Lung (tissue), 10 donors: ENCODE measurements around the gene CXorf49. TPM values are rescaled to one million over a fixed set of nuclear protein-coding genes. Genes with fewer than 3 reads are reported as not detected.
"Not testable (repeated sequence)": the region's sequence is repeated elsewhere in the genome, so short reads cannot be mapped to it uniquely, and the experiment has no call there.

Experiments
- ATAC-seq: fragments of 200-7000 bp; cut with Tn5 transposase; one replicate; pipeline ENCODE4 v1.9.1; 2020; ENCODE audit warnings: moderate number of reproducible peaks; ENCODE audit not compliant: insufficient read depth, low FRiP score
- DNase-seq, 3 donors: peaks; one replicate each; pipeline ENCODE4 v3.0.0-alpha.2; 2013 to 2017
- H3K27ac ChIP-seq, 2 donors: one replicate each; pipeline ENCODE4 v1.5.1; 2013; ENCODE audit warnings: mild to moderate bottlenecking in 2 of 2, moderate library complexity in 2 of 2, control low read depth in 1 of 2, inconsistent platforms in 1 of 2, low read depth in 1 of 2, low read length in 1 of 2
- H3K27me3 ChIP-seq, 3 donors: one replicate each; pipeline ENCODE4 v1.5.1; 2013; ENCODE audit warnings: low read length in 2 of 3; ENCODE audit not compliant: control insufficient read depth in 3 of 3, insufficient read depth in 3 of 3
- H3K36me3 ChIP-seq, 4 donors: one replicate each; pipeline ENCODE4 v1.5.1; 2013; ENCODE audit warnings: low read length in 4 of 4, mild to moderate bottlenecking in 1 of 4, moderate library complexity in 1 of 4; ENCODE audit not compliant: control insufficient read depth in 4 of 4, insufficient read depth in 4 of 4
- H3K4me1 ChIP-seq, 5 donors: one replicate each; pipeline ENCODE4 v1.5.1; 2013; ENCODE audit warnings: low read length in 5 of 5, mild to moderate bottlenecking in 2 of 5, moderate library complexity in 1 of 5; ENCODE audit not compliant: control insufficient read depth in 5 of 5, insufficient read depth in 5 of 5
- H3K4me3 ChIP-seq: one replicate; pipeline ENCODE4 v1.5.1; 2013; ENCODE audit warnings: mild to moderate bottlenecking, control low read depth, moderate library complexity
- H3K9ac ChIP-seq, 2 donors: one replicate each; pipeline ENCODE4 v1.5.1; 2013; ENCODE audit warnings: low read length in 2 of 2, control low read depth in 1 of 2; ENCODE audit not compliant: insufficient read depth in 1 of 2
- H3K9me3 ChIP-seq, 4 donors: one replicate each; pipeline ENCODE4 v1.5.1; 2013; ENCODE audit warnings: low read length in 3 of 4, mild to moderate bottlenecking in 1 of 4, moderate library complexity in 1 of 4; ENCODE audit not compliant: control insufficient read depth in 4 of 4, insufficient read depth in 3 of 4
- WGBS, 2 donors: extraction: QIAGEN DNeasy Blood & Tissue Kit; methylation state at CpG; one replicate each; pipeline ENCODE4 v1.1.7; 2013; 5-methylcytosine and 5-hydroxymethylcytosine counted together
- polyA plus RNA-seq, 2 donors: library from polyadenylated mRNA; stranded (reverse); fragments of 200-250 nt; gene quantifications; one replicate each; pipeline ENCODE4 v1.2.1, GENCODE V29; 2013
- total RNA-seq, 2 donors: library from RNA; depleted of rRNA in 1 of 2; stranded (reverse); fragments of >200 nt in 1 of 2; gene quantifications; one replicate each; pipeline ENCODE4 v1.2.1, GENCODE V29; 2014 to 2021
- donor health status: Bipolar disorder and iron deficiency.
- donor health status: healthy.
- donor health status: DM: yes; HTN: yes; CAD: no.

CXorf49 gene
- total and polyA plus RNA-seq, 4 donors = not detected

GRCh38 chrX:71716323-71716722, 1.8 kb downstream of the CXorf49 start:
- H3K36me3 ChIP-seq, H3K27me3 ChIP-seq, H3K9me3 ChIP-seq, H3K9ac ChIP-seq, ATAC-seq, DNase-seq, H3K4me3 ChIP-seq, H3K27ac ChIP-seq, H3K4me1 ChIP-seq: not testable (repeated sequence)
- WGBS, 2 donors = no CpG with 5 or more reads among the region's 12 CpGs

DNA sequence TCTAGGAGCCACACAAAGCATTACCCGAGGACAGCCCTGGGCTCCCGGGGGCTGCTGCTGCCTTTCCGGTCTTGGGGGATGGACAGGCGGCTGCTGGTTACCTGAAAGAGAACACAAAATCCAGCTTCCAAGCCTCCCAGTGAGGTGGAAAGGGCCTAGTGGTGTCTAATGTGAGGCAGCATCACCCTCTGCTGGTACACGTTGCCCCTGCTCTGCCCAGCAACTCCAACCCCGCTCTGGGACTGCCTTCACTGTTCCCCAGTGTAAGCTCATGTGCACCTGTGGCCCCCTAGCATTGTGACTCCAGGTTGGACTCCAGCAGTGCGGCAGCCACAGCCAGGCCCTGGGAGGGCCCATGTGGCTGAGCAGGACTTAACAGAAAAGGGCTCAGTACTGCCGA, 2.5 kb downstream of the CXorf49 start:
- not testable (repeated sequence) for H3K27me3 ChIP-seq, DNase-seq, H3K9ac ChIP-seq, H3K27ac ChIP-seq, H3K9me3 ChIP-seq, H3K4me3 ChIP-seq, H3K4me1 ChIP-seq, H3K36me3 ChIP-seq, ATAC-seq
- WGBS, 2 donors = no CpG with 5 or more reads among the region's 8 CpGs

GRCh38 chrX:71714064-71714463, 4.0 kb downstream of the CXorf49 start:
- H3K9me3 ChIP-seq, H3K4me3 ChIP-seq, H3K27me3 ChIP-seq, DNase-seq, H3K36me3 ChIP-seq, H3K4me1 ChIP-seq, H3K27ac ChIP-seq, H3K9ac ChIP-seq, ATAC-seq: not testable (repeated sequence)
- no CpG with 5 or more reads among the region's 14 CpGs for WGBS, 2 donors

- H3K27ac ChIP-seq, H3K4me1 ChIP-seq, H3K4me3 ChIP-seq, DNase-seq, H3K36me3 ChIP-seq, H3K27me3 ChIP-seq, ATAC-seq, H3K9me3 ChIP-seq, H3K9ac ChIP-seq: not testable (repeated sequence)
- WGBS, 2 donors = no CpG with 5 or more reads among the region's 12 CpGs
These were observed 15.2 kb downstream of the CXorf49 start for GRCh38 chrX:71702853-71703252.

GRCh38 chrX:71699023-71699344, 19.1 kb downstream of the CXorf49 start:
- H3K27ac ChIP-seq, DNase-seq, H3K4me1 ChIP-seq, H3K9me3 ChIP-seq, H3K4me3 ChIP-seq, H3K27me3 ChIP-seq, ATAC-seq, H3K36me3 ChIP-seq, H3K9ac ChIP-seq: not testable (repeated sequence)
- no CpG with 5 or more reads among the region's 4 CpGs for WGBS, 2 donors

GRCh38 chrX:71698299-71699022, 19.6 kb downstream of the CXorf49 start:
- no CpG with 5 or more reads among the region's 12 CpGs for WGBS, 2 donors
- not testable (repeated sequence) for H3K27me3 ChIP-seq, H3K9ac ChIP-seq

DNA sequence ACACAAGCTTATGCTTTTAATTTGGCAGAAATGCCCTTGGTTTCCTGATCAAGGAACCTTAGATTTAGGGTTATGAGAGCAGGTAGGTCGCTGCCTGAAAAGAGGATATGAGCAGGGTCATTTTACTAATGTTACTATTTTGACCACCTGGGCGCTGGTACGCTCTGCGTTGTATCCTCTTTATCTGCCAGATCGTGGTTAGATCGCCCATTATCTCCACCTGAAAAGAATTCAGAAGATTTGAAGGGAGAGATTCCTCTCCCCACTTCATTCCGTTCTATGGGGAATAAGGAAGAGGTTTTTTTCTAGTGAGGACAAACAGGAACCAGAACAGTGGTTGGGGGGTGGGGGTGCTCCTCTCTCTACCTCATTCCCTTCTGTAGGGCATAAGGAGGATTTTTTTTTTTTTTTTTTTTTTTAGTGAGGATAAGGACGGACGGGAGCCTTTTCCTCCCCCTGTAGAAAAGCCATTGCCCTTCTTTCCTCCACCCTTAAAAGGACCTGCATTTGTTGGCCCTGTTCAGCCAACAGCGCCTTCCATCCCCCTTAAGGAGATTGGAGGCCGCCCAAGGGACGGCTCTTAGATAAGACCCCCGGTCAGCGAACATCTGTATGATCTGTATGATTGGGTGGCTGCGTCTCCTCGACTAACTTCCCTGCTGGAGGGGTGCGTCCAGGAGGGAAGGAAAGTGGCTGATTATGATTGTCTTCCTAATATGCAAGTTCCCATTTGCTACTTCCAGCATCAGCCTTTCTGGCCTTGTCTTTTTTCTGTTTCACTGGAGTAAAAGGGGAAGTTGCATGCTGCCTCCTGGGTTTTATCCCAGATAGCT, 20.4 kb downstream of the CXorf49 start:
- not testable (repeated sequence) for H3K9ac ChIP-seq, H3K27me3 ChIP-seq, DNase-seq, H3K27ac ChIP-seq, H3K36me3 ChIP-seq, ATAC-seq, H3K4me1 ChIP-seq, H3K4me3 ChIP-seq, H3K9me3 ChIP-seq
- no CpG with 5 or more reads among the region's 17 CpGs for WGBS, 2 donors

More at GRCh38 chrX:71698299-71699022, 19.6 kb downstream of the CXorf49 start:
- H3K27ac ChIP-seq, H3K4me3 ChIP-seq, H3K9me3 ChIP-seq, H3K4me1 ChIP-seq, DNase-seq, ATAC-seq, H3K36me3 ChIP-seq: not testable (repeated sequence)

- H3K36me3 ChIP-seq, H3K27me3 ChIP-seq, H3K9me3 ChIP-seq, DNase-seq, H3K4me3 ChIP-seq, H3K9ac ChIP-seq, H3K4me1 ChIP-seq, H3K27ac ChIP-seq: not testable (repeated sequence)
- no CpG with 5 or more reads among the region's 24 CpGs for WGBS, 2 donors
- ATAC-seq = peak; percentile 58
These were observed 21.2 kb downstream of the CXorf49 start for GRCh38 chrX:71696641-71697465.
